RWPE2 (cell line): ENCODE data around the gene SCGN.

Experiments used
- ATAC-seq: fragments of 200-7000 bp; cut with Tn5 transposase; 3 replicates; pipeline ENCODE4 v1.9.1; 2021; ENCODE audit warnings: low read depth
- DNase-seq: peaks from one replicate; pipeline ENCODE4 v3.0.0-alpha.2; 2020; ENCODE audit warnings: low spot score
- H3K27ac ChIP-seq: fragments of 450-650 bp; 2 replicates; pipeline ENCODE4 v1.5.1; 2017; ENCODE audit warnings: mild to moderate bottlenecking; ENCODE audit not compliant: poor library complexity, severe bottlenecking
- H3K27me3 ChIP-seq: fragments of 250-450 bp; sonication (Bioruptor Pico); 2 replicates; pipeline ENCODE4 v1.5.1; 2021; ENCODE audit warnings: mild to moderate bottlenecking, moderate library complexity; ENCODE audit not compliant: insufficient read depth, poor library complexity, severe bottlenecking
- H3K36me3 ChIP-seq: fragments of 250-450 bp; sonication (Bioruptor Pico); 2 replicates; pipeline ENCODE4 v1.5.1; 2020; ENCODE audit warnings: low read depth, mild to moderate bottlenecking, moderate library complexity
- H3K4me1 ChIP-seq: fragments of 250-450 bp; sonication (Bioruptor Pico); 2 replicates; pipeline ENCODE4 v1.5.1; 2021; ENCODE audit warnings: mild to moderate bottlenecking, moderate library complexity; ENCODE audit not compliant: insufficient read depth, poor library complexity, severe bottlenecking
- H3K4me3 ChIP-seq: fragments of 250-450 bp; sonication (Bioruptor Pico); 2 replicates; pipeline ENCODE4 v1.5.1; 2021; ENCODE audit warnings: mild to moderate bottlenecking, moderate library complexity; ENCODE audit not compliant: severe bottlenecking
- H3K9me3 ChIP-seq: fragments of 250-450 bp; sonication (Bioruptor Pico); 2 replicates; pipeline ENCODE4 v1.5.1; 2021; ENCODE audit warnings: mild to moderate bottlenecking, moderate library complexity; ENCODE audit not compliant: severe bottlenecking
- CTCF ChIP-seq: fragments of 450-650 bp; IDR thresholded peaks from one replicate; pipeline ENCODE4 v1.5.1; 2017; ENCODE audit warnings: mild to moderate bottlenecking, moderate library complexity; ENCODE audit not compliant: poor library complexity, severe bottlenecking

SCGN gene

GRCh38 chr6:25710287-25710686 is 58.3 kb downstream of the SCGN start:
- H3K27ac ChIP-seq = no peak overlapping the region

GRCh38 chr6:25713824-25714223 is 61.8 kb downstream of the SCGN start:
- no peak for DNase-seq
- H3K27ac ChIP-seq = no peak overlapping the region
- H3K27me3 ChIP-seq = no peaks in the 10 kb centered on the region
- no peaks in the 10 kb centered on the region for H3K4me1 ChIP-seq
- no peaks in the 10 kb centered on the region for H3K9me3 ChIP-seq
- H3K36me3 ChIP-seq = no peaks in the 10 kb centered on the region
- TF ChIP-seq CTCF = no peak
- no peak overlapping the region for H3K4me3 ChIP-seq
- no peak for ATAC-seq

More at GRCh38 chr6:25710287-25710686, 58.3 kb downstream of the SCGN start:
- H3K4me1 ChIP-seq = no peaks in the 10 kb centered on the region
- no peaks in the 10 kb centered on the region for H3K9me3 ChIP-seq
- no peak overlapping the region for H3K4me3 ChIP-seq
- no peaks in the 10 kb centered on the region for H3K27me3 ChIP-seq
- ATAC-seq (no peak), DNase-seq (no peak)
- no peaks in the 10 kb centered on the region for H3K36me3 ChIP-seq
- no peak for TF ChIP-seq CTCF

- no peak for DNase-seq
- no peak overlapping the region for H3K27ac ChIP-seq
Measured at GRCh38 chr6:25714765-25715164, 62.8 kb downstream of the SCGN start.

GRCh38 chr6:25715794-25716193 is 63.8 kb downstream of the SCGN start:
- no peaks in the 10 kb centered on the region for H3K36me3 ChIP-seq
- ATAC-seq = no peak
- H3K27me3 ChIP-seq = no peaks in the 10 kb centered on the region
- no peak for TF ChIP-seq CTCF
- no peak overlapping the region for H3K27ac ChIP-seq
- H3K4me3 ChIP-seq = no peak overlapping the region
- H3K9me3 ChIP-seq = no peaks in the 10 kb centered on the region
- H3K4me1 ChIP-seq = no peaks in the 10 kb centered on the region
- no peak for DNase-seq

More at GRCh38 chr6:25714765-25715164, 62.8 kb downstream of the SCGN start:
- TF ChIP-seq CTCF = no peak
- Histone ChIP-seq H3K4me1 (no peaks in the 10 kb centered on the region), H3K4me3 (no peak overlapping the region), H3K27me3 (no peaks in the 10 kb centered on the region), H3K9me3 (no peaks in the 10 kb centered on the region), H3K36me3 (no peaks in the 10 kb centered on the region)
- no peak for ATAC-seq

GRCh38 chr6:25717866-25718740 is 66.1 kb downstream of the SCGN start:
- no peaks in the 10 kb centered on the region for H3K27me3 ChIP-seq
- H3K9me3 ChIP-seq = no peaks in the 10 kb centered on the region
- ATAC-seq (no peak), DNase-seq (no peak)
- no peak overlapping the region for H3K27ac ChIP-seq
- no peak overlapping the region for H3K4me3 ChIP-seq
- peak; percentile 80 for TF ChIP-seq CTCF
- H3K4me1 ChIP-seq = no peaks in the 10 kb centered on the region
- no peaks in the 10 kb centered on the region for H3K36me3 ChIP-seq
